ENCODE results near the gene PNKP.

Gene PNKP

DNA sequence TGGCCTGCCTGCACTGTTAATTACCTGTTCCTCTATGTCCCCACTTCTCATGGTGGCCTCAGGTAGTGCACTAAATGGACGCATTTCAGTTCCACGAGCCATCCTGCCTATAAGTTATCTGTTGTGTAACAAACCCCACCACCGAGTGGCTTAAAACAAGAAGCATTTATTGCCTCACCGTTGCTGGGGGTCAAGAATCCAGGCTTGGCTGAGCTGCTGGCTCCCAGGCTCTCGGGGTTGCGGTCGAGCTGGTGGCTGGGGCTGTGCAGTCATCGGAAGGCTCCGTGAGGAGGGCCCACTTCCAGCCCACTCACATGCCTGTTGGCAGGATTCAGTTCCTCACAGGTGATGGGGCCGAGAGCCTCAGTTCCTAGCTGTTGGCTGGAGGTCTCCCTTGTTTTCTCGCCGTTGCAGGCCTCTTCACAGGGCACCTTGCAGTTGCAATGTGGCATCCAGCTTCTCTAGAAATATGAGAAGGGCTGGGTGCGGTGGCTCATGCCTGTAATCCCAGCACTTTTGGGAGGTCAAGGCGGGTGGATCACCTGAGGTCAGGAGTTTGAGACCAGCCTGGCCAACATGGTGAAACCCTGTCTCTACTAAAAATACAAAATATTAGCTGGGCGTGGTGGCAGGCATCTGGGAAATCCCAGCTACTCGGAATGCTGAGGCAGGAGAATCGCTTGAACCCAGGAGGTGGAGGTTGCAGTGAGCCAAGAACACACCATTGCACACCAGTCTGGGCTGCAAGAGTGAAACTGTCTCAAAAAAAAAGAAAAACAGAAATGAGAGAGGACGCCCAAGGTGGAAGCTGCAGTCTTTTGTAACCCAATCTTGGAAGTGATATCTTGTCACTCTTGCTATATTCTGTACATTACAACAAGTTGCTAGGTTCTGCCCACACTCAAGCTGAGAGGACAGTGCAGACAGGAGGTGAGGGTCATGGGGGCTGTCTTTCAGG, 23.0 kb downstream of the PNKP start:
- no peak overlapping the region for H3K4me3 ChIP-seq (ENCODE audit: insufficient read depth, low read length, poor library complexity, severe bottlenecking)
- no peak for TF ChIP-seq EZH2phosphoT487 (conservative IDR thresholded peaks at IDR 0.05; ENCODE audit: low read length)
- TF ChIP-seq, protein P1, sequence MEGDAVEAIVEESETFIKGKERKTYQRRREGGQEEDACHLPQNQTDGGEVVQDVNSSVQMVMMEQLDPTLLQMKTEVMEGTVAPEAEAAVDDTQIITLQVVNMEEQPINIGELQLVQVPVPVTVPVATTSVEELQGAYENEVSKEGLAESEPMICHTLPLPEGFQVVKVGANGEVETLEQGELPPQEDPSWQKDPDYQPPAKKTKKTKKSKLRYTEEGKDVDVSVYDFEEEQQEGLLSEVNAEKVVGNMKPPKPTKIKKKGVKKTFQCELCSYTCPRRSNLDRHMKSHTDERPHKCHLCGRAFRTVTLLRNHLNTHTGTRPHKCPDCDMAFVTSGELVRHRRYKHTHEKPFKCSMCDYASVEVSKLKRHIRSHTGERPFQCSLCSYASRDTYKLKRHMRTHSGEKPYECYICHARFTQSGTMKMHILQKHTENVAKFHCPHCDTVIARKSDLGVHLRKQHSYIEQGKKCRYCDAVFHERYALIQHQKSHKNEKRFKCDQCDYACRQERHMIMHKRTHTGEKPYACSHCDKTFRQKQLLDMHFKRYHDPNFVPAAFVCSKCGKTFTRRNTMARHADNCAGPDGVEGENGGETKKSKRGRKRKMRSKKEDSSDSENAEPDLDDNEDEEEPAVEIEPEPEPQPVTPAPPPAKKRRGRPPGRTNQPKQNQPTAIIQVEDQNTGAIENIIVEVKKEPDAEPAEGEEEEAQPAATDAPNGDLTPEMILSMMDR (IDR thresholded peaks at IDR 0.05; ENCODE audit: insufficient read depth, low read length, poor library complexity, severe bottlenecking), result no peak
- no peak overlapping the region for H3K4me2 ChIP-seq (ENCODE audit: low read depth, low read length, poor library complexity, severe bottlenecking)
- peaks cover 9% of the 10 kb centered on the region for H3F3A ChIP-seq (ENCODE audit: insufficient read depth)
- H3K9me3 ChIP-seq (ENCODE audit: insufficient read depth, low read length), result no peaks in the 10 kb centered on the region
- H3K36me3 ChIP-seq (ENCODE audit: low read length), result no peaks in the 10 kb centered on the region
- no peaks in the 10 kb centered on the region for H3K27me3 ChIP-seq (ENCODE audit: low read length)
- H3K9me2 ChIP-seq (replicated peaks; ENCODE audit: insufficient read depth, low read length), result no peaks in the 10 kb centered on the region
- no peaks in the 10 kb centered on the region for H3K79me2 ChIP-seq (ENCODE audit: insufficient read depth, low read length)
- no peak overlapping the region for H3K27ac ChIP-seq (ENCODE audit: low read depth, low read length)
- H2AFZ ChIP-seq (ENCODE audit: low read depth, low read length, severe bottlenecking), result no peak overlapping the region
- no peaks in the 10 kb centered on the region for H4K20me1 ChIP-seq (ENCODE audit: low read depth, low read length)
- H3K9ac ChIP-seq (ENCODE audit: low read length), result no peak overlapping the region

DNA sequence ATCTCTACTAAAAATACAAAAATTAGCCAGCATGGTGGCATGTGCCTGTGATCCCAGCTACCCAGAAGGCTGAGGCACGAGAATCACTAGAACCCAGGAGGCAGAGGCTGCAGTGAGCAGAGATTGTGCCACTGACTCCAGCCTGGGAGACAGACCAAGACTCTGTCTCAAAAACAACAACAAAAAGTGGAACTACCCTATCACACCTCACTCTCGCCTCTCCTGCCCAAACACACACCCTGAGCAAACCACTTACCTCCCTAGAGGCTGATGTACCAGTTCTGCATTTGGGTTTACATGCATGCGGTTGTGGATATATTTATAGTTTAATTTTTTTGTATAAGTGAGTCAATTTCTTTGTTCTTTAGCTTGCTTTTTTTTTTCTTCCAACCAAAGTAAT, 24.1 kb downstream of the PNKP start:
- Histone ChIP-seq H3K9ac (ENCODE audit: low read length) (no peak overlapping the region), H3K36me3 (ENCODE audit: low read length) (0 out of 2 replicates have a peak, but pooled peaks cover 3% of the 10 kb centered on the region), H4K20me1 (ENCODE audit: low read depth, low read length) (no peaks in the 10 kb centered on the region), H3K27me3 (ENCODE audit: low read length) (no peaks in the 10 kb centered on the region), H3K9me2 (replicated peaks; ENCODE audit: insufficient read depth, low read length) (no peaks in the 10 kb centered on the region), H3K4me2 (ENCODE audit: low read depth, low read length, poor library complexity, severe bottlenecking) (peak overlapping the region; percentile 33), H2AFZ (ENCODE audit: low read depth, low read length, severe bottlenecking) (no peak overlapping the region), H3K27ac (ENCODE audit: low read depth, low read length) (peak overlapping the region; percentile 55; the same call in 1 of the 2 replicates), H3K4me3 (ENCODE audit: insufficient read depth, low read length, poor library complexity, severe bottlenecking) (no peak overlapping the region), H3K79me2 (ENCODE audit: insufficient read depth, low read length) (no peaks in the 10 kb centered on the region), H3F3A (ENCODE audit: insufficient read depth) (peaks cover 9% of the 10 kb centered on the region; the same call in 1 of the 2 replicates), H3K9me3 (ENCODE audit: insufficient read depth, low read length) (no peaks in the 10 kb centered on the region)
- TF ChIP-seq, protein P1 (IDR thresholded peaks at IDR 0.05; ENCODE audit: insufficient read depth, low read length, poor library complexity, severe bottlenecking), result no peak
- TF ChIP-seq EZH2phosphoT487 (conservative IDR thresholded peaks at IDR 0.05; ENCODE audit: low read length), result no peak

DNA sequence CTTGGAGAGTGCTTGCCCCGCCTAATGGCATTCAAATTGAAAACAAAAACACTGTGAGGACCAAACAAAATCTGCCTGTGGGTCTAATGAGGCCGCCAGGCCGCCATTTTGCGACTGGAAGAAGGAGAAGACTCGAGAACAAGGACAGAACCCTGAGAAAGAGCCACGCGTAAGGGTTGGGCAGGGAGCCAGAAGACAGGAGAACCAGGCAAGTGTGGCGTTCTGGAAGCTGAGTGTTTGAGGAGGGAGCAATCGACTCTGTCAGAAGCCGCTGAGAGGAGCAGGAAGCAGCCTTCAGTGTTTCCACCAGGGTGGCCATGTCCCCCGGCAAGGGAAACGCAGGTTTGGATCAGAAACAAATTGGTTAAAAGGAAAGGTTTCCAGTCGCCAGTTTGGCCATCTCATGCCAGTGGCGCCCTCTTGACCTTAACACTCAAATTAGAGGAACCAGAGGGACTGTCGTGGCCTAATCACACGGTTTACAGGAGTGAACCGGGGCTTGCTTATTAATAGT, 26.6 kb downstream of the PNKP start:
- H4K20me1 ChIP-seq (ENCODE audit: low read depth, low read length), result no peaks in the 10 kb centered on the region
- no peak overlapping the region for H3K9ac ChIP-seq (ENCODE audit: low read length)
- no peak overlapping the region for H2AFZ ChIP-seq (ENCODE audit: low read depth, low read length, severe bottlenecking)
- no peaks in the 10 kb centered on the region for H3K9me2 ChIP-seq (replicated peaks; ENCODE audit: insufficient read depth, low read length)
- H3K27me3 ChIP-seq (ENCODE audit: low read length), result no peaks in the 10 kb centered on the region
- peaks cover 9% of the 10 kb centered on the region; the same call in 1 of the 2 replicates for H3F3A ChIP-seq (ENCODE audit: insufficient read depth)
- H3K4me3 ChIP-seq (ENCODE audit: insufficient read depth, low read length, poor library complexity, severe bottlenecking), result no peak overlapping the region
- H3K27ac ChIP-seq (ENCODE audit: low read depth, low read length), result no peak overlapping the region
- H3K4me2 ChIP-seq (ENCODE audit: low read depth, low read length, poor library complexity, severe bottlenecking), result no peak overlapping the region
- no peaks in the 10 kb centered on the region for H3K79me2 ChIP-seq (ENCODE audit: insufficient read depth, low read length)
- H3K36me3 ChIP-seq (ENCODE audit: low read length), result 0 out of 2 replicates have a peak, but pooled peaks cover 3% of the 10 kb centered on the region
- TF ChIP-seq, protein P1 (IDR thresholded peaks at IDR 0.05; ENCODE audit: insufficient read depth, low read length, poor library complexity, severe bottlenecking), result no peak
- no peak for TF ChIP-seq EZH2phosphoT487 (conservative IDR thresholded peaks at IDR 0.05; ENCODE audit: low read length)
- H3K9me3 ChIP-seq (ENCODE audit: insufficient read depth, low read length), result no peaks in the 10 kb centered on the region
